Brain microvascular endothelial cell (primary cell): ENCODE measurements around the gene NSFL1C.

Experiments
- DNase-seq: peaks from one replicate; pipeline ENCODE4 v3.0.0-alpha.2; 2020
- H3K27ac ChIP-seq: fragments of 250-450 bp; sonication (Bioruptor Pico); 2 replicates; pipeline ENCODE4 v1.5.1; 2020; ENCODE audit warnings: mild to moderate bottlenecking, moderate library complexity
- H3K27me3 ChIP-seq: fragments of 250-450 bp; sonication (Bioruptor Pico); replicated peaks from 2 replicates; pipeline ENCODE4 v1.5.1; 2020; ENCODE audit warnings: mild to moderate bottlenecking
- H3K36me3 ChIP-seq: fragments of 250-450 bp; sonication (Bioruptor Pico); replicated peaks from 2 replicates; pipeline ENCODE4 v1.5.1; 2020; ENCODE audit warnings: mild to moderate bottlenecking
- H3K4me3 ChIP-seq: 2 replicates; pipeline ENCODE4 v1.5.1; 2011; ENCODE audit warnings: low read depth, mild to moderate bottlenecking, control low read depth, low read length, moderate library complexity
- CTCF ChIP-seq: IDR thresholded peaks from 2 replicates; pipeline ENCODE4 v1.5.1; 2011; ENCODE audit warnings: low read depth, mild to moderate bottlenecking, moderate library complexity, low read length, control low read depth, inconsistent platforms; ENCODE audit errors: missing control alignments
- in situ Hi-C: cut with HindIII; loops from 2 replicates; pipeline ENCODE4 v1.10.0; 2017; ENCODE audit warnings: low sequenced_read_pairs, low pct_ligation_motif_present

The NSFL1C gene

GRCh38 chr20:1448081-1448620, 18.5 kb downstream of the NSFL1C start:
- Histone ChIP-seq H3K36me3 (peaks cover 85% of the 10 kb centered on the region), H3K4me3 (no peak overlapping the region), H3K27ac (no peak overlapping the region), H3K27me3 (no peaks in the 10 kb centered on the region)
- DNase-seq = no peak
- in situ Hi-C loops = loop anchor here (25.0 kb wide), 1 partner anchor 136 kb away; no protein-coding TSS in a partner anchor
- TF ChIP-seq CTCF = no peak

GRCh38 chr20:1446536-1446935, 20.1 kb downstream of the NSFL1C start:
- H3K27ac ChIP-seq = no peak overlapping the region
- in situ Hi-C loops = loop anchor here (25.0 kb wide), 1 partner anchor 134 kb away; no protein-coding TSS in a partner anchor
- H3K27me3 ChIP-seq = no peaks in the 10 kb centered on the region
- TF ChIP-seq CTCF = no peak
- DNase-seq = no peak
- peaks cover 85% of the 10 kb centered on the region for H3K36me3 ChIP-seq
- H3K4me3 ChIP-seq = no peak overlapping the region

GRCh38 chr20:1443085-1443484, 23.6 kb downstream of the NSFL1C start:
- DNase-seq = no peak
- H3K27me3 ChIP-seq = no peaks in the 10 kb centered on the region
- no peak overlapping the region for H3K27ac ChIP-seq
- no peak for TF ChIP-seq CTCF
- peaks cover 60% of the 10 kb centered on the region for H3K36me3 ChIP-seq
- no peak overlapping the region for H3K4me3 ChIP-seq
- in situ Hi-C loops = loop anchor here (25.0 kb wide), 1 partner anchor 131 kb away; no protein-coding TSS in a partner anchor

GRCh38 chr20:1442304-1442703, 24.3 kb downstream of the NSFL1C start:
- Histone ChIP-seq H3K4me3 (no peak overlapping the region), H3K36me3 (peaks cover 52% of the 10 kb centered on the region), H3K27ac (no peak overlapping the region), H3K27me3 (no peaks in the 10 kb centered on the region)
- in situ Hi-C loops = loop anchor here (25.0 kb wide), 1 partner anchor 130 kb away; no protein-coding TSS in a partner anchor
- no peak for DNase-seq
- no peak for TF ChIP-seq CTCF

- Histone ChIP-seq H3K4me3 (no peak overlapping the region), H3K27me3 (no peaks in the 10 kb centered on the region), H3K27ac (no peak overlapping the region), H3K36me3 (peaks cover 43% of the 10 kb centered on the region)
- in situ Hi-C loops = loop anchor here (25.0 kb wide), 1 partner anchor 129 kb away; no protein-coding TSS in a partner anchor
- no peak for DNase-seq
- TF ChIP-seq CTCF = no peak
Observed at GRCh38 chr20:1441133-1441532, 25.5 kb downstream of the NSFL1C start.

GRCh38 chr20:1440024-1440423, 26.6 kb downstream of the NSFL1C start:
- in situ Hi-C loops = loop anchor here (25.0 kb wide), 1 partner anchor 128 kb away; no protein-coding TSS in a partner anchor
- no peak overlapping the region for H3K27ac ChIP-seq
- no peaks in the 10 kb centered on the region for H3K27me3 ChIP-seq
- no peak for DNase-seq
- peak; percentile 69 for TF ChIP-seq CTCF
- H3K36me3 ChIP-seq = peaks cover 32% of the 10 kb centered on the region
- H3K4me3 ChIP-seq = no peak overlapping the region
